SU-DHL-6 (cell line): ENCODE measurements around the gene DPEP2.
"Not testable (repeated sequence)": the region's sequence is repeated elsewhere in the genome, so short reads cannot be mapped to it uniquely, and the experiment has no call there.

Source experiments
- H2AFZ ChIP-seq: fragments of 200-600 bp; sonication (generic); 2 replicates; pipeline ENCODE4 v1.6.1; 2014; ENCODE audit warnings: low read depth, mild to moderate bottlenecking, moderate library complexity, mixed read lengths, antibody characterized with exemption, low read length; ENCODE audit not compliant: severe bottlenecking
- H3F3A ChIP-seq: fragments of 200-600 bp; shearing (Covaris generic); 2 replicates; pipeline ENCODE4 v1.6.0; 2016; ENCODE audit warnings: antibody characterized with exemption, mild to moderate bottlenecking; ENCODE audit not compliant: insufficient read depth
- H3K27ac ChIP-seq: fragments of 200-600 bp; sonication (generic); 2 replicates; pipeline ENCODE4 v1.5.1; 2016; ENCODE audit warnings: low read depth, mild to moderate bottlenecking, low read length, moderate library complexity, mixed read lengths
- H3K27me3 ChIP-seq: fragments of 200-600 bp; sonication (generic), shearing (Covaris generic); 2 replicates; pipeline ENCODE4 v1.6.0; 2014; ENCODE audit warnings: mild to moderate bottlenecking, low read length
- H3K36me3 ChIP-seq: fragments of 200-600 bp; sonication (generic); 2 replicates; pipeline ENCODE4 v1.6.1; 2014; ENCODE audit warnings: mild to moderate bottlenecking, low read length, mixed read lengths
- H3K4me2 ChIP-seq: fragments of 300-600, 200-600 bp; shearing (Covaris generic), sonication (generic); 2 replicates; pipeline ENCODE4 v1.6.0; 2014; ENCODE audit warnings: low read length, low read depth, mild to moderate bottlenecking; ENCODE audit not compliant: poor library complexity, severe bottlenecking
- H3K4me3 ChIP-seq: fragments of 200-600 bp; sonication (generic); 2 replicates; pipeline ENCODE4 v1.5.1; 2014; ENCODE audit warnings: antibody characterized with exemption, low read length, mild to moderate bottlenecking, mixed read lengths; ENCODE audit not compliant: insufficient read depth, poor library complexity, severe bottlenecking
- H3K79me2 ChIP-seq: fragments of 200-600 bp; sonication (generic); 2 replicates; pipeline ENCODE4 v1.6.1; 2014; ENCODE audit warnings: mild to moderate bottlenecking, low read length, moderate library complexity; ENCODE audit not compliant: insufficient read depth
- H3K9ac ChIP-seq: fragments of 200-600 bp; sonication (generic); 2 replicates; pipeline ENCODE4 v1.7.0; 2014; ENCODE audit warnings: mild to moderate bottlenecking, low read length
- H3K9me2 ChIP-seq: fragments of 200-600 bp; sonication (generic); replicated peaks from 2 replicates; pipeline ENCODE4 v1.6.1; 2014; ENCODE audit warnings: low read length; ENCODE audit not compliant: insufficient read depth
- H3K9me3 ChIP-seq: fragments of 200-600 bp; sonication (generic); 2 replicates; pipeline ENCODE4 v1.6.1; 2014; ENCODE audit warnings: low read length, mixed read lengths; ENCODE audit not compliant: insufficient read depth
- H4K20me1 ChIP-seq: fragments of 200-600 bp; sonication (generic); 2 replicates; pipeline ENCODE4 v1.6.1; 2014; ENCODE audit warnings: low read depth, mild to moderate bottlenecking, antibody characterized with exemption, low read length, moderate library complexity, mixed read lengths
- CTCF ChIP-seq: fragments of 200-600 bp; sonication (generic); IDR thresholded peaks from one replicate; pipeline ENCODE4 v1.5.1; 2017; ENCODE audit warnings: antibody characterized with exemption, mild to moderate bottlenecking, low read length, moderate library complexity; ENCODE audit not compliant: insufficient read depth, poor library complexity, severe bottlenecking
- EZH2phosphoT487 ChIP-seq: fragments of 200-600 bp; sonication (generic), shearing (Covaris generic); conservative IDR thresholded peaks from 2 replicates; pipeline ENCODE4 v1.6.1; 2018; ENCODE audit warnings: mild to moderate bottlenecking, antibody characterized with exemption, low read length, moderate library complexity, mixed read lengths

Gene DPEP2

DNA sequence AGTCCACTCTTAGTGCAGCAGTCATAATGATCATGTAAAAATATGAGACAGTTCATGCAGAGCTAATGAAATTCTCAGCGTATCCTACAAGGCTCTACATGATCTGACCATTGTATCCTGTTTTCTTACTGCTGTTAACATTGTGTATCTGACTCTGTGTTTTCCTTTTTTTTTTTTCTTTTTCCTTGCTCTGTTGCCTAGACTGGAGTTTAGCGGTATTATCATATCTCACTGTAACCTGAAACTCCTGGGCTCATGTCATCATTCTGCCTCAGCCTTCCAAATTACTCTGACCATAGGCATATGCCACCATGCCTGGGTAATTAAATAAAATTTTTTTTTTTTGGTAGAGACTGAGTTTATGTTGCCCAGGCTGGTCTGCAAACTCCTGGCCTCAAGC is 35.9 kb upstream of the DPEP2 start:
- TF ChIP-seq CTCF (no peak), EZH2phosphoT487 (no peak)
- no peak overlapping the region for H3K4me3 ChIP-seq
- H3F3A ChIP-seq = no peaks in the 10 kb centered on the region
- H3K36me3 ChIP-seq = no peaks in the 10 kb centered on the region
- no peaks in the 10 kb centered on the region for H3K9me2 ChIP-seq
- H3K79me2 ChIP-seq = no peaks in the 10 kb centered on the region
- no peaks in the 10 kb centered on the region for H3K27me3 ChIP-seq
- no peak overlapping the region for H3K9ac ChIP-seq
- H2AFZ ChIP-seq = no peak overlapping the region
- H4K20me1 ChIP-seq = no peaks in the 10 kb centered on the region
- no peak overlapping the region for H3K4me2 ChIP-seq
- H3K9me3 ChIP-seq = no peaks in the 10 kb centered on the region
- H3K27ac ChIP-seq = no peak overlapping the region

DNA sequence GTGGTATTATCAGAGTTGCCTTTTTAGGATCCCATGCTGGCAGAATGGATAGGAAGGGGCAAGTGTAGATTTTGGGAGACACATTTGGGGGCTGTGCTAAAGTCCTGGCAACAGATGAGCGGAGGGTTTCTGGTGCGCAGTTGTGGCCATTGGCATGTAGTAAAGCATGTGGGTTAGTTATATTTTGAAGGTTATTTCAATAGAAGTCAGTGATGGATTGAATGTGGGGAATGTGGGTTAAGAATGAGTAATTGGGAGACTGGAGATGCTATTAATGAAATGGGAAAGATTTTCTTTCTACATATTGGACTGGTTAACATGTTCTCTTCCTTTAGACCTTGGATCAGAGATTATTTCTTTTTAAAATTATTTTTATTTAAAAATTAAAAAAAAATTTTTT is 33.8 kb upstream of the DPEP2 start:
- Histone ChIP-seq H2AFZ (no peak overlapping the region), H4K20me1 (no peaks in the 10 kb centered on the region), H3K9me3 (no peaks in the 10 kb centered on the region), H3K27me3 (no peaks in the 10 kb centered on the region), H3K36me3 (no peaks in the 10 kb centered on the region), H3K79me2 (no peaks in the 10 kb centered on the region), H3K4me3 (no peak overlapping the region), H3K9me2 (no peaks in the 10 kb centered on the region), H3K9ac (no peak overlapping the region), H3K4me2 (no peak overlapping the region), H3K27ac (no peak overlapping the region), H3F3A (no peaks in the 10 kb centered on the region)
- TF ChIP-seq CTCF (no peak), EZH2phosphoT487 (no peak)

DNA sequence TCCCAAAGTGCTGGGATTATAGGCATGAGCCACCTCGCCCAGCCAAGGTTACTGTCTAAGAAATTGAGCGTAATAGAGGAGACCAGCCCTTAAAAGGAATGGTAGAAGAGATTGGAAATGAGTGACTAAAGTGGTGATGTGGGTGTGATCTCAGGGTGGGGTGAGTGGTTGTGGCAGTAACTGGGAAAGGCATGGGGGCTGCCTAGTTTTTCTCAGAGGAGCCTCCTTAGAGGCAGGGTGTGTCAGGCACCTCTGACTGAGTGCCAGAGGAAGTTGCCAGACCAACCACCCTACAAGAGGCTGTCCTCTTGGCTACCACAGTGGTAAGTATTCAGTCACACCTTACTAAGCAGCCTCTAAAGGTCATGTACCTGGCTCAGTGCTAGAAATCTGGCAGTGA is 32.7 kb upstream of the DPEP2 start:
- Histone ChIP-seq H3K4me3 (no peak overlapping the region), H3K9ac (no peak overlapping the region), H3K9me2 (no peaks in the 10 kb centered on the region), H2AFZ (no peak overlapping the region), H3K27ac (no peak overlapping the region), H3K27me3 (no peaks in the 10 kb centered on the region), H3K9me3 (no peaks in the 10 kb centered on the region), H3K36me3 (no peaks in the 10 kb centered on the region), H3K4me2 (no peak overlapping the region), H4K20me1 (no peaks in the 10 kb centered on the region), H3F3A (no peaks in the 10 kb centered on the region), H3K79me2 (no peaks in the 10 kb centered on the region)
- TF ChIP-seq EZH2phosphoT487 (no peak), CTCF (no peak)

- not testable (repeated sequence) for H3K27me3 ChIP-seq, H3K79me2 ChIP-seq, H3K4me3 ChIP-seq, H3K27ac ChIP-seq, H3F3A ChIP-seq, H3K9me2 ChIP-seq, H3K4me2 ChIP-seq, H3K9ac ChIP-seq, H3K36me3 ChIP-seq, H3K9me3 ChIP-seq, H2AFZ ChIP-seq, H4K20me1 ChIP-seq
These were observed 30.8 kb upstream of the DPEP2 start for GRCh38 chr16:68030108-68030507.
